Testis (tissue), 3 donors: Measurements from ENCODE around the gene CCDC196. TPM values are rescaled to one million over a fixed set of nuclear protein-coding genes. Genes with fewer than 3 reads are reported as not detected.

ENCODE experiments used
- DNase-seq: peaks from one replicate; pipeline ENCODE4 v3.0.0-alpha.2; 2019
- H3K27ac ChIP-seq, 2 donors: fragments of 200-600 bp; sonication (generic); one replicate each; pipeline ENCODE4 v1.5.1; 2019
- H3K27me3 ChIP-seq: fragments of 200-600 bp; sonication (generic); one replicate; pipeline ENCODE4 v1.5.1; 2019
- H3K36me3 ChIP-seq: fragments of 200-600 bp; sonication (generic); one replicate; pipeline ENCODE4 v1.5.1; 2017; ENCODE audit warnings: low read depth; ENCODE audit errors: missing control alignments
- H3K4me1 ChIP-seq: fragments of 200-600 bp; sonication (generic); one replicate; pipeline ENCODE4 v1.5.1; 2019
- H3K4me3 ChIP-seq, 2 donors: fragments of 200-600 bp; sonication (generic); one replicate each; pipeline ENCODE4 v1.5.1; 2017 to 2019
- H3K9me3 ChIP-seq: fragments of 200-600 bp; sonication (generic); one replicate; pipeline ENCODE4 v1.5.1; 2017
- POLR2A ChIP-seq: fragments of 450-650 bp; IDR thresholded peaks from one replicate; pipeline ENCODE4 v1.6.1; 2017; ENCODE audit warnings: antibody characterized with exemption, mild to moderate bottlenecking, moderate library complexity
- WGBS, 2 donors: methylation state at CpG; one replicate each; pipeline ENCODE4 v1.1.5; 2018; 5-methylcytosine and 5-hydroxymethylcytosine counted together
- intact Hi-C: fragments of 100-400 bp; cut with DNase I; formaldehyde crosslinking; loops from one replicate; pipeline ENCODE4 v1.15.1; 2023; ENCODE audit warnings: low total_unique reads
- polyA plus RNA-seq: library from polyadenylated mRNA; stranded (reverse); fragments of 350-450 nt; fragmentation: Illumina TruSeq; extraction: RNeasy Lipid Tissue Mini Kit (QIAGEN cat#74804); gene quantifications from one replicate; pipeline ENCODE4 v1.2.3, GENCODE V29; 2014; ENCODE audit warnings: low read depth, low replicate concordance; ENCODE audit not compliant: insufficient read depth
- total RNA-seq, 2 donors: library from RNA; depleted of rRNA; stranded (reverse); fragments of >200 nt; gene quantifications; one replicate each; pipeline ENCODE4 v1.2.3, GENCODE V29; 2016
- TF ChIP-seq, protein P1 (sequence below), 3 experiments: fragments of 450-650 bp in 2 of 3; fragments of 200-600 bp in 1 of 3; sonication (generic) in 1 of 3; IDR thresholded peaks; one replicate each; pipeline ENCODE4 v1.5.1; 2016 to 2019; ENCODE audit warnings: antibody characterized with exemption in 3 of 3, mild to moderate bottlenecking in 2 of 3, moderate library complexity in 1 of 3

Gene CCDC196
- total and polyA plus RNA-seq, 3 donors from 2014 or later, result 15.7 to 70.8 (median 66.6) TPM

- intact Hi-C loops, result no loop called here
- no peak for TF ChIP-seq POLR2A
- TF ChIP-seq, protein P1, sequence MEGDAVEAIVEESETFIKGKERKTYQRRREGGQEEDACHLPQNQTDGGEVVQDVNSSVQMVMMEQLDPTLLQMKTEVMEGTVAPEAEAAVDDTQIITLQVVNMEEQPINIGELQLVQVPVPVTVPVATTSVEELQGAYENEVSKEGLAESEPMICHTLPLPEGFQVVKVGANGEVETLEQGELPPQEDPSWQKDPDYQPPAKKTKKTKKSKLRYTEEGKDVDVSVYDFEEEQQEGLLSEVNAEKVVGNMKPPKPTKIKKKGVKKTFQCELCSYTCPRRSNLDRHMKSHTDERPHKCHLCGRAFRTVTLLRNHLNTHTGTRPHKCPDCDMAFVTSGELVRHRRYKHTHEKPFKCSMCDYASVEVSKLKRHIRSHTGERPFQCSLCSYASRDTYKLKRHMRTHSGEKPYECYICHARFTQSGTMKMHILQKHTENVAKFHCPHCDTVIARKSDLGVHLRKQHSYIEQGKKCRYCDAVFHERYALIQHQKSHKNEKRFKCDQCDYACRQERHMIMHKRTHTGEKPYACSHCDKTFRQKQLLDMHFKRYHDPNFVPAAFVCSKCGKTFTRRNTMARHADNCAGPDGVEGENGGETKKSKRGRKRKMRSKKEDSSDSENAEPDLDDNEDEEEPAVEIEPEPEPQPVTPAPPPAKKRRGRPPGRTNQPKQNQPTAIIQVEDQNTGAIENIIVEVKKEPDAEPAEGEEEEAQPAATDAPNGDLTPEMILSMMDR (IDR thresholded peaks at IDR 0.05), result no peak
- H3K36me3 ChIP-seq, result peaks cover 2% of the 10 kb centered on the region
- no peak for DNase-seq
- H3K27ac ChIP-seq, result no peak overlapping the region
- H3K4me1 ChIP-seq, result no peaks in the 10 kb centered on the region
- no peak overlapping the region for H3K4me3 ChIP-seq
- no peaks in the 10 kb centered on the region for H3K27me3 ChIP-seq
- 86 to 91% methylated on average over 2 of the region's 2 CpGs for WGBS, 2 donors
- no peaks in the 10 kb centered on the region for H3K9me3 ChIP-seq
These were observed 17.3 kb upstream of the CCDC196 start for GRCh38 chr14:66468778-66469367.

DNA sequence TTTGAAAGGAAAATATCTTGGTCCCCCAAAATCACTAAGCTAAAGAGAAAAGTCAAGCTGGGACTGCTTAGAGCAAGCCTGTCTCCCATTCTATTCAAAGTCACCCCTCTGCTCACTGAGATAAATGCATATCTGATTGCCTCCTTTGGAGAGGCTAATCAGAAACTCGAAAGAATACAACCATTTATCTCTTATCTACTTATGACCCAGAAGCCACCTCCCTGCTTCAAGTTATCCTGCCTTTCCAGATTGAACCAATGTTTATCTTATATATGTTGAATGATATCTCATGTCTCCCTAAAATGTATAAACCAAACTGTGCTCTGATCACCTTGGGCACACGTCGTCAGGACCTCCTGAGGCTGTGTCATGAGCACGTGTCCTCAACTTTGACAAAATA is 14.6 kb upstream of the CCDC196 start:
- intact Hi-C loops, result no loop called here
- Histone ChIP-seq H3K36me3 (peaks cover 2% of the 10 kb centered on the region), H3K27ac (no peak overlapping the region), H3K4me1 (no peaks in the 10 kb centered on the region), H3K27me3 (no peaks in the 10 kb centered on the region), H3K9me3 (no peaks in the 10 kb centered on the region), H3K4me3 (no peak overlapping the region)
- 78 to 93% methylated on average over 4 of the region's 4 CpGs for WGBS, 2 donors
- DNase-seq, result no peak
- TF ChIP-seq, protein P1 (IDR thresholded peaks at IDR 0.05), result no peak
- TF ChIP-seq POLR2A, result no peak

DNA sequence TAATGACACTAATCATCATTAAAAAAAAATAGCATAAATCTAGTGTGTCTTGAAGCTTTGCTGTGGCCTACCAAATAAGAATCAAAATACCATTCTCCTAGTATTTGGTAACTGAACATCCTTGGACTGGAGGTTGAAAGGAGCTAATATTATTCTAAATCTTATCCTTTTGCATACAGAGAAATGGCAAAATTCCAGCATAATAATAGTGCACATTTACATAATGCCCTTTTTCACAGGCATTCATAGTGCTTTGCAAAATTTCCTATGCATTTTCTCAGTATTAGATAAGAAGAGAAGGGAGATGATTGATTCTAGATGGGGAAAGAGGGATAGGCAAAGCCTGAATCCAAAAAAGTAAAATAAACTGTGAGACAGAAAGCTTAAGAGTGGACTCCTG is 13.9 kb upstream of the CCDC196 start:
- H3K36me3 ChIP-seq, result peaks cover 2% of the 10 kb centered on the region
- DNase-seq, result no peak
- H3K27me3 ChIP-seq, result no peaks in the 10 kb centered on the region
- TF ChIP-seq, protein P1 (IDR thresholded peaks at IDR 0.05), result no peak
- no peak overlapping the region for H3K4me3 ChIP-seq
- no peaks in the 10 kb centered on the region for H3K9me3 ChIP-seq
- intact Hi-C loops, result no loop called here
- no peaks in the 10 kb centered on the region for H3K4me1 ChIP-seq
- no peak overlapping the region for H3K27ac ChIP-seq

GRCh38 chr14:66473223-66473622 is 12.9 kb upstream of the CCDC196 start:
- Histone ChIP-seq H3K4me1 (no peaks in the 10 kb centered on the region), H3K27ac (no peak overlapping the region), H3K36me3 (peaks cover 2% of the 10 kb centered on the region), H3K9me3 (no peaks in the 10 kb centered on the region), H3K27me3 (no peaks in the 10 kb centered on the region), H3K4me3 (no peak overlapping the region)
- intact Hi-C loops, result no loop called here
- WGBS, 2 donors, result 82 to 88% methylated on average over 2 of the region's 2 CpGs
- no peak for DNase-seq
- TF ChIP-seq POLR2A, result no peak
- TF ChIP-seq, protein P1 (IDR thresholded peaks at IDR 0.05), result no peak

GRCh38 chr14:66476964-66477363 is 9.2 kb upstream of the CCDC196 start:
- H3K4me1 ChIP-seq, result no peaks in the 10 kb centered on the region
- TF ChIP-seq POLR2A, result no peak
- no peaks in the 10 kb centered on the region for H3K36me3 ChIP-seq
- no peaks in the 10 kb centered on the region for H3K9me3 ChIP-seq
- intact Hi-C loops, result no loop called here
- no peak for DNase-seq
- no peaks in the 10 kb centered on the region for H3K27me3 ChIP-seq
- no peak overlapping the region for H3K4me3 ChIP-seq
- WGBS, 2 donors, result 29 to 33% methylated on average over 1 of the region's 1 CpG
- no peak overlapping the region for H3K27ac ChIP-seq
